ENCODE data around the gene SSH3.

Gene SSH3

GRCh38 chr11:67280788-67281551, 22.4 kb upstream of the SSH3 start:
- DNase-seq: no peak

- DNase-seq: no peak
These were observed 21.7 kb upstream of the SSH3 start for GRCh38 chr11:67281552-67282150.

GRCh38 chr11:67282155-67282875, 21.0 kb upstream of the SSH3 start:
- DNase-seq: no peak

- DNase-seq: no peak
These were observed 20.4 kb upstream of the SSH3 start for GRCh38 chr11:67282876-67283371.

GRCh38 chr11:67283481-67283963, 19.8 kb upstream of the SSH3 start:
- no peak for DNase-seq

GRCh38 chr11:67284811-67285540, 18.4 kb upstream of the SSH3 start:
- DNase-seq: no peak

- DNase-seq: no peak
These were observed 17.5 kb upstream of the SSH3 start for GRCh38 chr11:67285541-67286498.

GRCh38 chr11:67286621-67287333, 16.6 kb upstream of the SSH3 start:
- no peak for DNase-seq

GRCh38 chr11:67287355-67288197, 15.8 kb upstream of the SSH3 start:
- no peak for DNase-seq

GRCh38 chr11:67288198-67288451, 15.2 kb upstream of the SSH3 start:
- no peak for DNase-seq

- DNase-seq: peak; percentile 91
These were observed 14.7 kb upstream of the SSH3 start for GRCh38 chr11:67288452-67289225.

- DNase-seq: no peak
These were observed 14.1 kb upstream of the SSH3 start, which contains the start of gene ANKRD13D for GRCh38 chr11:67289226-67289650. Gene ANKRD13D (plus strand): TSS chr11:67289303. CDS start chr11:67289461, 158 bp downstream.

- peak; percentile 72 for DNase-seq
These were observed 13.5 kb upstream of the SSH3 start for GRCh38 chr11:67289651-67290479.

GRCh38 chr11:67290801-67291200, 12.5 kb upstream of the SSH3 start:
- DNase-seq: no peak

GRCh38 chr11:67291481-67292381, 11.6 kb upstream of the SSH3 start:
- no peak for DNase-seq

GRCh38 chr11:67292671-67293070, 10.7 kb upstream of the SSH3 start:
- no peak for DNase-seq

GRCh38 chr11:67293090-67293489, 10.2 kb upstream of the SSH3 start:
- no peak for DNase-seq
